Panc1 (cell line): Measurements from ENCODE around the gene TMPRSS3. TPM values are rescaled to one million over a fixed set of nuclear protein-coding genes. Genes with fewer than 3 reads are reported as not detected.

ENCODE experiments used
- ATAC-seq: fragments of 200-7000 bp; cut with Tn5 transposase; 2 replicates; pipeline ENCODE4 v1.9.1; 2020; ENCODE audit warnings: mild to moderate bottlenecking, moderate library complexity
- BruUV-seq: library from RNA; stranded (reverse); fragments of 400-500 nt; replicated peaks from 2 replicates; lab custom pipeline; 2021; lab: Mats Ljungman, UMichigan
- CTCF ChIA-PET: fragments of 300-600 bp; sonication (Branson Sonifier 250); formaldehyde crosslinking; loops from one replicate; lab custom pipeline; 2022; ENCODE audit warnings: antibody characterized with exemption; lab: Charles Lee
- POLR2A ChIA-PET: fragments of 300-600 bp; sonication (Branson Sonifier 250); formaldehyde crosslinking; loops from one replicate; lab custom pipeline; 2022; ENCODE audit warnings: antibody characterized with exemption; lab: Charles Lee
- DNase-seq: peaks from one replicate; pipeline ENCODE4 v3.0.0-alpha.2; 2010; ENCODE audit warnings: low read depth, low spot score
- H3K27ac ChIP-seq: 2 replicates; pipeline ENCODE4 v1.5.1; 2011; ENCODE audit warnings: mild to moderate bottlenecking, low read length, inconsistent platforms
- H3K27me3 ChIP-seq: fragments of 200-500 bp; sonication (Bioruptor generic); 2 replicates; pipeline ENCODE4 v1.6.0; 2014; ENCODE audit warnings: low read length, inconsistent platforms; ENCODE audit not compliant: control insufficient read depth, insufficient read depth
- H3K36me3 ChIP-seq: fragments of 200-500 bp; sonication (Bioruptor generic); 2 replicates; pipeline ENCODE4 v1.5.1; 2014; ENCODE audit warnings: inconsistent platforms, mild to moderate bottlenecking, low read length, moderate library complexity; ENCODE audit not compliant: control insufficient read depth, insufficient read depth
- H3K4me1 ChIP-seq: 2 replicates; pipeline ENCODE4 v1.5.1; 2011; ENCODE audit warnings: inconsistent platforms, mild to moderate bottlenecking, low read length, moderate library complexity; ENCODE audit not compliant: control insufficient read depth, insufficient read depth
- H3K4me3 ChIP-seq, 2 experiments: 2 replicates each; pipeline ENCODE4 v1.5.1; 2011 to 2012; ENCODE audit warnings: low read depth in 2 of 2, low read length in 2 of 2, mild to moderate bottlenecking in 2 of 2, inconsistent platforms in 1 of 2, moderate library complexity in 1 of 2
- H3K9me3 ChIP-seq: fragments of 200-500 bp; sonication (Bioruptor generic); 2 replicates; pipeline ENCODE4 v1.5.1; 2014; ENCODE audit warnings: low read depth, mild to moderate bottlenecking, inconsistent platforms, low read length, moderate library complexity; ENCODE audit not compliant: control insufficient read depth, insufficient read depth
- POLR2AphosphoS5 ChIP-seq: IDR thresholded peaks from 2 replicates; pipeline ENCODE4 v1.6.1; 2012; ENCODE audit warnings: mild to moderate bottlenecking, low read depth, low read length, moderate library complexity
- REST ChIP-seq, 2 experiments: IDR thresholded peaks; 2 replicates each; pipeline ENCODE4 v1.6.1; 2011 to 2012; ENCODE audit warnings: low read depth in 2 of 2, control low read depth in 1 of 2, low read length in 1 of 2, mild to moderate bottlenecking in 1 of 2, moderate library complexity in 1 of 2; ENCODE audit not compliant: insufficient read depth in 1 of 2
- SIN3A ChIP-seq: IDR thresholded peaks from 2 replicates; pipeline ENCODE4 v1.6.1; 2012; ENCODE audit warnings: low read depth, mild to moderate bottlenecking, low read length, moderate library complexity, borderline replicate concordance; ENCODE audit not compliant: insufficient read depth
- TCF7L2 ChIP-seq: IDR thresholded peaks from 2 replicates; pipeline ENCODE4 v1.6.1; 2011; ENCODE audit warnings: mild to moderate bottlenecking, low read depth, low read length, inconsistent platforms
- in situ Hi-C: cut with HindIII; loops from 2 replicates; pipeline ENCODE4 v1.10.0; 2016; ENCODE audit warnings: low sequenced_read_pairs, low pct_unique_long_range_greater_than_20kb
- intact Hi-C: fragments of 100-400 bp; cut with micrococcal nuclease; formaldehyde crosslinking; loops from one replicate; pipeline ENCODE4 v1.10.0; 2022; ENCODE audit not compliant: unreplicated experiment
- total RNA-seq: library from RNA; stranded (reverse); gene quantifications from one replicate; pipeline ENCODE4 v1.2.1, GENCODE V29; 2021; ENCODE audit not compliant: unreplicated experiment
- TF ChIP-seq, protein P1 (sequence below): fragments of 450-650 bp; IDR thresholded peaks from 2 replicates; pipeline ENCODE4 v1.5.1; 2017; ENCODE audit warnings: mild to moderate bottlenecking

TMPRSS3 gene
- total RNA-seq, 1 experiment from 2014 or later, result not detected

GRCh38 chr21:42384989-42385388 lies 10.9 kb downstream of the TMPRSS3 start:
- in situ Hi-C loops, result no loop called here
- Histone ChIP-seq H3K27me3 (no peaks in the 10 kb centered on the region), H3K4me1 (no peaks in the 10 kb centered on the region), H3K27ac (no peak overlapping the region), H3K36me3 (no peaks in the 10 kb centered on the region), H3K9me3 (no peaks in the 10 kb centered on the region), H3K4me3 (no peak overlapping the region)
- ChIA-PET CTCF (no interaction called here), POLR2A (no interaction called here)
- intact Hi-C loops, result loop anchor here (10.0 kb wide), 1 partner anchor 240 kb away; no protein-coding TSS in a partner anchor
- no TSS peak for BruUV-seq
- no peak for TF ChIP-seq POLR2AphosphoS5
- DNase-seq (no peak), ATAC-seq (no peak)

DNA sequence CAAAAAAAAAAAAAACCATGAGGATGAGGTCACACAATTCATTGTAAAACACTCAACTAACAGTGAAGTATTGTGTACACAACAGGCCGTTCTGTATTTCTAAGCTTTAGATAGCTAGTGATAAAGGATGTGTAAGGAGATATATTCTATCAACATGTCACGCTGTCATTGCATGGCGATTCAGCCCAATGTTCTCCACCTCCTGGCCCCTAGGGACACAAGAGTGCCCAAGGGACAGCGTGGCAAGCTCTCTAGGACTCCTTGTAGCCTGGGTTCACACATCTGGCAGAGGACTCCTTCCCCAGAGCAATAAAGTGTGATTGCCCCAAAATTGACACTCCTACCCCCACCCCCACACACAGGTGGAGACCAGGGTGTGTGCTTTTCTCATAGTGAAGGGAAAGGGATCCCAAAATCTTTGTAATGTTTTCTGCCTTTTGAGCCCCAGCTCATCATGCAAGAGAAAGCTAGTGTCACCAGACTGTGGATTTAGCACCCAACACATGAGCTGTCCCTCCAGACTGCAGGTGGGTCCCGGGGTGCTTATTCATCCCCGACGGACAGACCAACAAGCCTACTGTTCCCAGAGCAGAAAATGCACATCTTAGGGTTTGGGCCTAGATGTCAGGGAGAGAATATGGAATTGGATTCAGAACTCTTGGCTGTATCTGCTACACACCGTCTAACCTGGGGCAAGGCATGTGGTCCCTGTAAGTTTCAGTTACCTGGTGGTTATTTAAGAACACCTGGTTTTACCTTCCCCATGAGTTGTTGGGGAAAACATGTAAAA lies 11.5 kb downstream of the TMPRSS3 start:
- Histone ChIP-seq H3K27me3 (no peaks in the 10 kb centered on the region), H3K4me1 (no peaks in the 10 kb centered on the region), H3K4me3 (no peak overlapping the region), H3K36me3 (no peaks in the 10 kb centered on the region), H3K9me3 (no peaks in the 10 kb centered on the region), H3K27ac (no peak overlapping the region)
- intact Hi-C loops, result loop anchor here (10.0 kb wide), 1 partner anchor 240 kb away; no protein-coding TSS in a partner anchor
- BruUV-seq, result no TSS peak
- ATAC-seq, result no peak
- TF ChIP-seq, protein P1, sequence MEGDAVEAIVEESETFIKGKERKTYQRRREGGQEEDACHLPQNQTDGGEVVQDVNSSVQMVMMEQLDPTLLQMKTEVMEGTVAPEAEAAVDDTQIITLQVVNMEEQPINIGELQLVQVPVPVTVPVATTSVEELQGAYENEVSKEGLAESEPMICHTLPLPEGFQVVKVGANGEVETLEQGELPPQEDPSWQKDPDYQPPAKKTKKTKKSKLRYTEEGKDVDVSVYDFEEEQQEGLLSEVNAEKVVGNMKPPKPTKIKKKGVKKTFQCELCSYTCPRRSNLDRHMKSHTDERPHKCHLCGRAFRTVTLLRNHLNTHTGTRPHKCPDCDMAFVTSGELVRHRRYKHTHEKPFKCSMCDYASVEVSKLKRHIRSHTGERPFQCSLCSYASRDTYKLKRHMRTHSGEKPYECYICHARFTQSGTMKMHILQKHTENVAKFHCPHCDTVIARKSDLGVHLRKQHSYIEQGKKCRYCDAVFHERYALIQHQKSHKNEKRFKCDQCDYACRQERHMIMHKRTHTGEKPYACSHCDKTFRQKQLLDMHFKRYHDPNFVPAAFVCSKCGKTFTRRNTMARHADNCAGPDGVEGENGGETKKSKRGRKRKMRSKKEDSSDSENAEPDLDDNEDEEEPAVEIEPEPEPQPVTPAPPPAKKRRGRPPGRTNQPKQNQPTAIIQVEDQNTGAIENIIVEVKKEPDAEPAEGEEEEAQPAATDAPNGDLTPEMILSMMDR, result no peak
- TF ChIP-seq TCF7L2 (no peak), SIN3A (no peak), REST (IDR thresholded peaks at IDR 0.05; ENCODE audit: insufficient read depth in 1 of 2, low read depth in 2 of 2, low read length in 1 of 2) (no peak)
- ChIA-PET CTCF (no interaction called here), POLR2A (no interaction called here)
- DNase-seq, result no peak
- in situ Hi-C loops, result no loop called here

DNA sequence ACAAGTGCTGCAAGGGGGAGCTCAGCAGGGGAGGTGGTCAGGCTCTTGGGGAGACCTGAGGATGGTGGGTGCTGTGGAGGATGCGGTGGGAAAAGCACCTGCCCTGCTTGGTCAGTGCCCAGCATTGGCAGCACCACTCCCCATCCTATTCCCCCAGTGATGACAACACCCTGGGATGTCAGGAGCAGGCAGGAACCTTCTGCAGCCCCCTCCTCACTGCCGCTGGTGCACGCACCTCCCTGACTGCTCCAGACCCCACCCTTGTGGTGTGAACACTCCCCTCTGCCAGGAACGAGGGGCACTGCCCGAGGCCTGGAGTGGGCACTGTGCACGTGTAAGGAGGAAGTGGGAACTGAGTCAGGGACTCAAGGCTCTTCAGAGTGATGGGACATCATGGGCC lies 12.5 kb downstream of the TMPRSS3 start:
- Histone ChIP-seq H3K36me3 (no peaks in the 10 kb centered on the region), H3K4me3 (no peak overlapping the region), H3K27me3 (no peaks in the 10 kb centered on the region), H3K4me1 (no peaks in the 10 kb centered on the region), H3K27ac (no peak overlapping the region), H3K9me3 (no peaks in the 10 kb centered on the region)
- intact Hi-C loops, result loop anchor here (10.0 kb wide), 1 partner anchor 239 kb away; no protein-coding TSS in a partner anchor
- no peak for TF ChIP-seq POLR2AphosphoS5
- no peak for TF ChIP-seq SIN3A
- TF ChIP-seq, protein P1, result no peak
- no peak for TF ChIP-seq TCF7L2
- TF ChIP-seq REST (IDR thresholded peaks at IDR 0.05; ENCODE audit: insufficient read depth in 1 of 2, low read depth in 2 of 2, low read length in 1 of 2), result no peak
- in situ Hi-C loops, result no loop called here
- no peak for ATAC-seq
- CTCF ChIA-PET, result no interaction called here
- POLR2A ChIA-PET, result no interaction called here
- no TSS peak for BruUV-seq
- DNase-seq, result no peak
